Measurements from ENCODE around the gene NPAS2. TPM values are rescaled to one million over a fixed set of nuclear protein-coding genes. Genes with fewer than 3 reads are reported as not detected.

The NPAS2 gene
- total RNA-seq, 2 donors from 2014 or later = 24.2 to 45.8 TPM

DNA sequence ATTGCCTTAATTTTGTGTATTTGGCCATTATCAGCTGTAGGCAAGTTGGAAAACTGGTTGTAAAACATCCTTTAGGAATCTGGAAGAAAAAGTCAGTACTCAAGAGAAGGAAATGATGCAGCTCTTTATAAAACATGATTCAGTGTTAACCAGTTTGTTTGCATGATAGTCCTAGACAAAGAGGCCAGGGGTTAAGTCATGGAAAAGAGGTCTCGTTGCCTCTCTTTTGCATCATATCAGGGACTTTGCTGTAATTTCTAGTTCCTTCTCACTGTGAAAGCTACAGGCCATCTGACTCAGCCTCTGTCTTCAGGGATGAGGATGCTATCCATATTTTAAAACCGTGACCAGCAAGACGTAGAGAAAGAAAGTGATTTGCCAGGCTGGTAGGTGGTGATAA lies 38.0 kb downstream of the NPAS2 start:
- Histone ChIP-seq H3K4me3 (no peak overlapping the region), H3K27me3 (replicated peaks; ENCODE audit: insufficient read depth) (no peaks in the 10 kb centered on the region), H3K27ac (no peak overlapping the region), H3K36me3 (no peaks in the 10 kb centered on the region), H3K9me3 (no peaks in the 10 kb centered on the region), H3K4me1 (replicated peaks) (no peaks in the 10 kb centered on the region)
- intact Hi-C loops (cut with DNase I) = no loop called here
- 91% methylated on average over 3 of the region's 3 CpGs for WGBS
- no peak for DNase-seq (ENCODE audit: low spot score)
- TF ChIP-seq, protein P1, sequence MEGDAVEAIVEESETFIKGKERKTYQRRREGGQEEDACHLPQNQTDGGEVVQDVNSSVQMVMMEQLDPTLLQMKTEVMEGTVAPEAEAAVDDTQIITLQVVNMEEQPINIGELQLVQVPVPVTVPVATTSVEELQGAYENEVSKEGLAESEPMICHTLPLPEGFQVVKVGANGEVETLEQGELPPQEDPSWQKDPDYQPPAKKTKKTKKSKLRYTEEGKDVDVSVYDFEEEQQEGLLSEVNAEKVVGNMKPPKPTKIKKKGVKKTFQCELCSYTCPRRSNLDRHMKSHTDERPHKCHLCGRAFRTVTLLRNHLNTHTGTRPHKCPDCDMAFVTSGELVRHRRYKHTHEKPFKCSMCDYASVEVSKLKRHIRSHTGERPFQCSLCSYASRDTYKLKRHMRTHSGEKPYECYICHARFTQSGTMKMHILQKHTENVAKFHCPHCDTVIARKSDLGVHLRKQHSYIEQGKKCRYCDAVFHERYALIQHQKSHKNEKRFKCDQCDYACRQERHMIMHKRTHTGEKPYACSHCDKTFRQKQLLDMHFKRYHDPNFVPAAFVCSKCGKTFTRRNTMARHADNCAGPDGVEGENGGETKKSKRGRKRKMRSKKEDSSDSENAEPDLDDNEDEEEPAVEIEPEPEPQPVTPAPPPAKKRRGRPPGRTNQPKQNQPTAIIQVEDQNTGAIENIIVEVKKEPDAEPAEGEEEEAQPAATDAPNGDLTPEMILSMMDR (IDR thresholded peaks at IDR 0.05) = no peak
- TF ChIP-seq POLR2A (IDR thresholded peaks at IDR 0.05) (no peak), POLR2AphosphoS5 (IDR thresholded peaks at IDR 0.05) (no peak)

DNA sequence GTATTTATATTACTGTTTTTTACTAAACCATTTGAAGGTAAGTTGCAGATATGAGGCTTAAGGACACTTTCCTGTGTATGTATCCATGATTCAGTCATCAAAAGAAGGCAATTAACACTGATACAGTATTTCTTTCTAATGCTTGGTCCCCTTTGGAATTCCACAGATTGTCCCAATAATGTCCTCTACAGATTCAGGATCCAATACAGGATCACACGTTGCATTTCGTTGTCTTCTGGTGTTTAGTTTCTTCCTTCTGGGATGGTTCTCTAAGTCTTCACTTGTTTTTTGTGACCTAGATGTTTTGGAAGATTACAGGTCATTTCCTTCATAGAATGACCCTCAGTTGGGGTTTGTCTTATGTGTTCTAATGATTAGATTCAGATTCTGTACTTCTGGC lies 40.0 kb downstream of the NPAS2 start:
- TF ChIP-seq POLR2AphosphoS5 (IDR thresholded peaks at IDR 0.05) = no peak
- TF ChIP-seq, protein P1 (IDR thresholded peaks at IDR 0.05) = no peak
- no peak for TF ChIP-seq POLR2A (IDR thresholded peaks at IDR 0.05)
- Histone ChIP-seq H3K9me3 (no peaks in the 10 kb centered on the region), H3K4me1 (replicated peaks) (no peaks in the 10 kb centered on the region), H3K27me3 (replicated peaks; ENCODE audit: insufficient read depth) (no peaks in the 10 kb centered on the region), H3K27ac (no peak overlapping the region), H3K4me3 (no peak overlapping the region), H3K36me3 (no peaks in the 10 kb centered on the region)
- WGBS = 89% methylated on average over 2 of the region's 2 CpGs
- no peak for DNase-seq (ENCODE audit: low spot score)
- intact Hi-C loops (cut with DNase I) = no loop called here

DNA sequence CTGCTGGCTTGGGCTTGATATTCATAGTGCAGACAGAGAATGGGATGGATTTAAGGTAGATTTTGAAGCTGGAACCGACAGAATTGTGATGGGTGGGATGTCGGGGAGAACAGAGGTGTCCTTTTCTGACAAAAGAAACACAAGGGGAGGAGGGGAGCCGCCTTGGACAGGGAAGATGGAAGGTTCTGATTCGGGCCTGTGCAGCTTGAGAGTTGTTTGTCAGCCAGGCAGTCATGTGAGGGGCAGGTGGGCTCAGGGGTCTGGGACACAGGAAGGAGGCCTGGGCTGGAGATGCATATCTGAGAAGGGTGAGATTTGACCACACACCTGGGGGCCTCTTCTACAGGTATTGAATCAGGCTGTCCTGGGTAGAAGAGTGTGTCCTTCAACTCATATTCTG lies 41.4 kb downstream of the NPAS2 start:
- no peaks in the 10 kb centered on the region for H3K27me3 ChIP-seq (replicated peaks; ENCODE audit: insufficient read depth)
- intact Hi-C loops (cut with DNase I) = no loop called here
- no peaks in the 10 kb centered on the region for H3K4me1 ChIP-seq (replicated peaks)
- no peak for TF ChIP-seq POLR2AphosphoS5 (IDR thresholded peaks at IDR 0.05)
- TF ChIP-seq, protein P1 (IDR thresholded peaks at IDR 0.05) = no peak
- TF ChIP-seq POLR2A (IDR thresholded peaks at IDR 0.05) = no peak
- no peak overlapping the region for H3K27ac ChIP-seq
- DNase-seq (ENCODE audit: low spot score) = no peak
- H3K9me3 ChIP-seq = no peaks in the 10 kb centered on the region
- WGBS = 91% methylated on average over 4 of the region's 4 CpGs
- H3K36me3 ChIP-seq = no peaks in the 10 kb centered on the region
- no peak overlapping the region for H3K4me3 ChIP-seq

DNA sequence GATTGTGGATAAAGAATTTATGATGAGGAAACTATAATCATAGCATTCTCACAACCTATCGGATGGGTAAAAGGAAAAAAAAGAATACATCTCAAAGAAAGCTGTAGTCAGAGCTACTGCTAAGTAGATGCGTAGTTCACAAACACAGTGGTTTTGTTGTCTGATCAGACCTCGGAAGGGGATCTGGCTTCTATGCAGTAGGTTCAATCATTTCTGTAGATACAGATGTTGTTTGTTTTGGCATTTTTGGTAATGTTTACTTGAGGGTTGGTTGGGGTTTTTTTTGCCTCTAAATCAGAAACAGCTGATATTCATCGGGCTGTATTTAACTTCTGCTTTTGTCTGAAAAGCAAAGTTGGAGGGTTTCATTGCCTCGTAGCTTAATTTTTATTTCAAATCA lies 42.1 kb downstream of the NPAS2 start:
- no peak overlapping the region for H3K4me3 ChIP-seq
- DNase-seq (ENCODE audit: low spot score) = no peak
- no peaks in the 10 kb centered on the region for H3K9me3 ChIP-seq
- TF ChIP-seq POLR2AphosphoS5 (IDR thresholded peaks at IDR 0.05) (no peak), POLR2A (IDR thresholded peaks at IDR 0.05) (no peak)
- TF ChIP-seq, protein P1 (IDR thresholded peaks at IDR 0.05) = no peak
- H3K36me3 ChIP-seq = no peaks in the 10 kb centered on the region
- no peaks in the 10 kb centered on the region for H3K27me3 ChIP-seq (replicated peaks; ENCODE audit: insufficient read depth)
- WGBS = 50% methylated on average over 5 of the region's 5 CpGs
- no peak overlapping the region for H3K27ac ChIP-seq
- intact Hi-C loops (cut with DNase I) = no loop called here
- no peaks in the 10 kb centered on the region for H3K4me1 ChIP-seq (replicated peaks)

DNA sequence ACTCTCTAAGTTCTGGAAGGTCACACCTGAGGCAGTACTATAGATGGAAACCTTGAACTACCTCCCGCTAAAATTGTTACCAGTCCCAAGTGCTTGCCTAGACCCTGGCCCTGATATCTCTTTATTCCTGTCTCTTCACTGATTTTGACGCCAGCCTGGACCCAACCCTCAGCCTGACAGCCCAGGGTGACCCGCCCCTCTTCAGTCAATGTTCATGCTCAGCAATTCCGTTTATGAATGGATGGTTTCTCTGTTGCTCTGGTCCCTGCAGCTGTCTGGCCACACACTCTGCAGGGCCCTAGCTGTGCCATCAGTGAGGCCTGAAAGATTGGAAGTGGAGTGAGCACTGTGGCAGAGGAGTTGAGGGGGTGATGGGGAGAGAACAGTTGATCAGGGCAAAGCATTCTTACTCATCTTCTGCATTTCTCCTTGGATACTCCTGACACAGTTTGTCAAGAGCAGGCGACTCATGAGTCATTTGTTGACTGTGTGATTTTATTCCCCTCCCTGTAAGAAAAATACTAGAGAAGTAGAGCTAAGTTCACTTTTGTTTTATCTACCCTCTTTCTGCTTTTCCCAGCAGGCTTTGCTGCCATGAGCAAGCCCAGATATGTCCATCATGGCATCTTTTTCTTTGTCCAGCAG lies 46.0 kb downstream of the NPAS2 start:
- Histone ChIP-seq H3K9me3 (no peaks in the 10 kb centered on the region), H3K36me3 (no peaks in the 10 kb centered on the region), H3K27me3 (replicated peaks; ENCODE audit: insufficient read depth) (no peaks in the 10 kb centered on the region), H3K4me1 (replicated peaks) (no peaks in the 10 kb centered on the region), H3K27ac (no peak overlapping the region), H3K4me3 (no peak overlapping the region)
- no peak for DNase-seq (ENCODE audit: low spot score)
- 83% methylated on average over 5 of the region's 5 CpGs for WGBS
- intact Hi-C loops (cut with DNase I) = no loop called here
- no peak for TF ChIP-seq POLR2AphosphoS5 (IDR thresholded peaks at IDR 0.05)
- TF ChIP-seq, protein P1 (IDR thresholded peaks at IDR 0.05) = no peak
- no peak for TF ChIP-seq POLR2A (IDR thresholded peaks at IDR 0.05)
